ENCODE results near the gene NCK1.

- TF ChIP-seq EZH2phosphoT487 (IDR thresholded peaks at IDR 0.05; ENCODE audit: borderline replicate concordance, low read depth, low read length) (no peak), CTCF (conservative IDR thresholded peaks at IDR 0.05; ENCODE audit: low read length) (no peak)
These were observed 44.7 kb downstream of the NCK1 start for GRCh38 chr3:136906725-136907124.

All from OCI-LY7 (cell line).